Naive thymus-derived CD4-positive, alpha-beta T cell (primary cell): ENCODE measurements around the gene MEGF11. TPM values are rescaled to one million over a fixed set of nuclear protein-coding genes. Genes with fewer than 3 reads are reported as not detected.

ENCODE experiments used
- ATAC-seq: fragments of 150-1000 bp; cut with Tn5 transposase; 2 replicates; pipeline ENCODE4 v1.10.0; 2021; ENCODE audit warnings: mild to moderate bottlenecking, moderate library complexity
- CTCF ChIA-PET: fragments of 350-600 bp; sonication (Branson Sonifier 250); formaldehyde crosslinking; loops from one replicate; lab custom pipeline; 2021; ENCODE audit warnings: antibody characterized with exemption; lab: Charles Lee
- POLR2A ChIA-PET: fragments of 350-600 bp; sonication (Branson Sonifier 250); formaldehyde crosslinking; loops from one replicate; lab custom pipeline; 2021; ENCODE audit warnings: antibody characterized with exemption, inconsistent platforms; lab: Charles Lee
- DNase-seq, 9 donors: peaks; one replicate each; pipeline versions ENCODE4 v3.0.0 to v3.0.0-alpha.2; 2020 to 2022; ENCODE audit warnings: mixed read lengths in 1 of 9
- H3K27ac ChIP-seq: one replicate; pipeline ENCODE4 v1.7.0; 2013; ENCODE audit warnings: mild to moderate bottlenecking, low read depth, low read length, moderate library complexity
- H3K27me3 ChIP-seq, 2 donors: one replicate each; pipeline ENCODE4 v1.7.0; 2013; ENCODE audit warnings: low read length in 2 of 2, mild to moderate bottlenecking in 2 of 2, moderate library complexity in 2 of 2; ENCODE audit not compliant: control insufficient read depth in 2 of 2, insufficient read depth in 2 of 2
- H3K36me3 ChIP-seq, 3 experiments: 1 replicate in 2 of 3; 2 replicates in 1 of 3; pipeline ENCODE4 v1.7.0; 2013; ENCODE audit warnings: low read length in 3 of 3, mild to moderate bottlenecking in 3 of 3, moderate library complexity in 1 of 3; ENCODE audit not compliant: insufficient read depth in 3 of 3, control insufficient read depth in 2 of 3
- H3K4me1 ChIP-seq, 2 donors: one replicate each; pipeline ENCODE4 v1.7.0; 2013; ENCODE audit warnings: low read length in 2 of 2, mild to moderate bottlenecking in 2 of 2, moderate library complexity in 1 of 2; ENCODE audit not compliant: control insufficient read depth in 2 of 2, insufficient read depth in 2 of 2
- H3K4me3 ChIP-seq: 2 replicates; pipeline ENCODE4 v1.7.0; 2013; ENCODE audit warnings: mild to moderate bottlenecking, low read length
- H3K9me3 ChIP-seq, 3 experiments: 1 replicate in 2 of 3; 2 replicates in 1 of 3; pipeline ENCODE4 v1.7.0; 2013; ENCODE audit warnings: low read length in 3 of 3; ENCODE audit not compliant: control insufficient read depth in 2 of 3
- H3K27ac Mint-ChIP-seq, 9 donors: one replicate each; pipeline ENCODE4 v1.8.0; 2020 to 2022; ENCODE audit warnings: mixed read lengths in 9 of 9, mild to moderate bottlenecking in 8 of 9, moderate library complexity in 5 of 9, inconsistent platforms in 2 of 9
- H3K27me3 Mint-ChIP-seq, 5 donors: one replicate each; pipeline ENCODE4 v1.8.0; 2021 to 2022; ENCODE audit warnings: mixed read lengths in 5 of 5, mild to moderate bottlenecking in 1 of 5
- H3K36me3 Mint-ChIP-seq, 5 donors: one replicate each; pipeline ENCODE4 v1.8.0; 2020 to 2022; ENCODE audit warnings: mixed read lengths in 5 of 5, mild to moderate bottlenecking in 3 of 5, inconsistent platforms in 1 of 5
- H3K4me1 Mint-ChIP-seq, 7 donors: one replicate each; pipeline ENCODE4 v1.8.0; 2020 to 2022; ENCODE audit warnings: mixed read lengths in 7 of 7, mild to moderate bottlenecking in 3 of 7, inconsistent platforms in 1 of 7
- H3K4me3 Mint-ChIP-seq, 10 donors: one replicate each; pipeline ENCODE4 v1.8.0; 2020 to 2022; ENCODE audit warnings: mild to moderate bottlenecking in 10 of 10, mixed read lengths in 10 of 10, moderate library complexity in 6 of 10, inconsistent platforms in 2 of 10
- H3K9me3 Mint-ChIP-seq, 11 donors: one replicate each; pipeline ENCODE4 v1.8.0; 2020 to 2022; ENCODE audit warnings: mixed read lengths in 11 of 11, mild to moderate bottlenecking in 4 of 11, inconsistent platforms in 1 of 11, moderate library complexity in 1 of 11
- intact Hi-C, 2 donors: fragments of 100-400 bp; cut with micrococcal nuclease; formaldehyde crosslinking; loops; one replicate each; pipeline ENCODE4 v1.15.1; 2023
- polyA plus RNA-seq, 2 donors: library from polyadenylated mRNA; unstranded; fragments of 300-500 nt; fragmentation: Illumina TruSeq; gene quantifications; one replicate each; pipeline ENCODE4 v1.2.3, GENCODE V29; 2021
- total RNA-seq, 6 experiments: library from RNA in 5 of 6; stranded (reverse) in 5 of 6; gene quantifications; 1 replicate in 5 of 6; 2 replicates in 1 of 6; pipeline ENCODE4 v1.2.3 and lab custom pipeline; 2021 to 2026

MEGF11 gene
- total and polyA plus RNA-seq, 7 experiments from 2014 or later, result 0.45 TPM; not detected in 6

DNA sequence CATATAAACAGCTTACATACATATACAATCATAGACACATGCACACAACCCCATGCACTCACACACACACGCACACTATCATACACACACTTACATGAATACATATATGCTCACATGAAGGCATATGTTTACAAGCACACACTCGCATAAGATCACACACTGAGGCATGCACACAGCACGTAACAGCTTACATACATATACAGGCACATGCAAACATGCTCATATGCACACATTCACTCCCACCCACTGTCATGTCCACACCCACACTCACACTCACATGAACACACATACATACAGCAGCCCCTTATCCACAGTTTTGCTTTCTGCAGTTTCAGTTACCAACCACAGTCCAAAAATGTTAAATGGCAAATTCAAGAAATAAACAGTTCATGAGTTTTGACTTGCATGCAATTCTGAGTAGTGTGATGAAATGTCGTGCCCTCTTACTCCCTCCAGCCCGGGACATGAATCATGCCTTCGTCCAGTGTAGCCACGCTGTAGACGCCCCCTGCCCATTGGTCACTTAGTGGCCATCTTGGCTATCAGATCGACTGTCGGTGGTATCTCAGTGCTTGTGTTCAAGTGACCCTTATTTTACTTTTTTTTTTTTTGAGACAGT lies 27.8 kb downstream of the MEGF11 start:
- H3K36me3 Mint-ChIP-seq, result no peaks in the 10 kb centered on the region
- intact Hi-C loops, result no loop called here
- H3K4me3 ChIP-seq, result no peak overlapping the region
- peak overlapping the region in 1 of 9 donors; percentile 13 for H3K27ac Mint-ChIP-seq
- peaks cover 5 to 14% (median 9%) of the 10 kb centered on the region in 5 donors for H3K27me3 Mint-ChIP-seq
- H3K4me3 Mint-ChIP-seq, result no peak overlapping the region
- H3K4me1 Mint-ChIP-seq, result no peaks in the 10 kb centered on the region
- no peaks in the 10 kb centered on the region for H3K9me3 ChIP-seq
- no peaks in the 10 kb centered on the region for H3K27me3 ChIP-seq
- H3K27ac ChIP-seq, result no peak overlapping the region
- no peaks in the 10 kb centered on the region for H3K36me3 ChIP-seq
- POLR2A ChIA-PET, result no interaction called here
- ATAC-seq (no peak), DNase-seq (no peak)
- CTCF ChIA-PET, result no interaction called here
- peaks cover 0 to 2% (median 0%) of the 10 kb centered on the region in 11 donors for H3K9me3 Mint-ChIP-seq
- no peaks in the 10 kb centered on the region for H3K4me1 ChIP-seq

- CTCF ChIA-PET, result no interaction called here
- no peak overlapping the region for H3K4me3 ChIP-seq
- no peaks in the 10 kb centered on the region for H3K36me3 Mint-ChIP-seq
- POLR2A ChIA-PET, result no interaction called here
- no peaks in the 10 kb centered on the region for H3K27me3 ChIP-seq
- H3K4me3 Mint-ChIP-seq, result no peak overlapping the region
- DNase-seq (no peak), ATAC-seq (no peak)
- H3K9me3 Mint-ChIP-seq, result peaks cover 0 to 2% (median 0%) of the 10 kb centered on the region in 11 donors
- no peaks in the 10 kb centered on the region for H3K4me1 ChIP-seq
- intact Hi-C loops, result no loop called here
- H3K4me1 Mint-ChIP-seq, result no peaks in the 10 kb centered on the region
- no peak overlapping the region for H3K27ac ChIP-seq
- H3K27ac Mint-ChIP-seq, result no peak overlapping the region
- H3K27me3 Mint-ChIP-seq, result peaks cover 5 to 14% (median 10%) of the 10 kb centered on the region in 5 donors
- no peaks in the 10 kb centered on the region for H3K36me3 ChIP-seq
- no peaks in the 10 kb centered on the region for H3K9me3 ChIP-seq
These were observed 28.6 kb downstream of the MEGF11 start for GRCh38 chr15:66224946-66225345.

GRCh38 chr15:66222273-66223198 lies 31.0 kb downstream of the MEGF11 start:
- Histone ChIP-seq H3K4me3 (no peak overlapping the region), H3K27me3 (no peaks in the 10 kb centered on the region), H3K9me3 (no peaks in the 10 kb centered on the region), H3K27ac (no peak overlapping the region), H3K36me3 (no peaks in the 10 kb centered on the region), H3K4me1 (no peaks in the 10 kb centered on the region)
- intact Hi-C loops, result no loop called here
- H3K36me3 Mint-ChIP-seq, result no peaks in the 10 kb centered on the region
- ChIA-PET POLR2A (no interaction called here), CTCF (no interaction called here)
- DNase-seq (no peak), ATAC-seq (no peak)
- H3K27ac Mint-ChIP-seq, result no peak overlapping the region
- peaks cover 0 to 1% (median 0%) of the 10 kb centered on the region in 11 donors for H3K9me3 Mint-ChIP-seq
- no peaks in the 10 kb centered on the region for H3K4me1 Mint-ChIP-seq
- H3K27me3 Mint-ChIP-seq, result peaks cover 5 to 14% (median 8%) of the 10 kb centered on the region in 5 donors
- no peak overlapping the region for H3K4me3 Mint-ChIP-seq

DNA sequence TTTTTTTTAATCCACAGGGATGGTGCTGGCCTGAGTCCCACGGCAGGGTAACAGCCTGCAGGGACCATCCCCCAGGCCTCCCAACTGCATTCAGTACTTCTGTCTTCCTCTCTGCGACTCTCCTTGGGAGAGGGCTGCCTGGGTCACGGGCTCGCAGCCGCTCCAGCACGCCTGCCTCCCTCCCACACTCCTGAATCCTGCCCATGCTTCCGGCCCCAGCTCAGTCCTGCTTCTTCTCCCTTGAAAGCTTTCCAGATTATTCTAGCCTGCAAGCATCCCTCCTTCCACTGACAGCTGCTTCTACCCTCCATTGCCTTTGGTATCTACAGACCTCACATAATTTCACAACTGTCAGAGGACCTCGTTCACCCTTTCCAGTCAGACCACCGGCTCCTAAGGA lies 32.4 kb downstream of the MEGF11 start:
- no peak overlapping the region for H3K4me3 Mint-ChIP-seq
- DNase-seq (no peak), ATAC-seq (no peak)
- H3K27ac Mint-ChIP-seq, result no peak overlapping the region
- ChIA-PET CTCF (no interaction called here), POLR2A (no interaction called here)
- intact Hi-C loops, result no loop called here
- Histone ChIP-seq H3K4me3 (no peak overlapping the region), H3K36me3 (no peaks in the 10 kb centered on the region), H3K4me1 (no peaks in the 10 kb centered on the region), H3K27me3 (no peaks in the 10 kb centered on the region), H3K9me3 (no peaks in the 10 kb centered on the region), H3K27ac (no peak overlapping the region)
- no peaks in the 10 kb centered on the region for H3K36me3 Mint-ChIP-seq
- H3K4me1 Mint-ChIP-seq, result no peaks in the 10 kb centered on the region
- H3K9me3 Mint-ChIP-seq, result peaks cover 0 to 1% (median 0%) of the 10 kb centered on the region in 11 donors
- peaks cover 5 to 14% (median 8%) of the 10 kb centered on the region in 5 donors for H3K27me3 Mint-ChIP-seq

- ATAC-seq, result no peak
- H3K4me3 Mint-ChIP-seq, result no peak overlapping the region
- H3K27ac Mint-ChIP-seq, result no peak overlapping the region
- DNase-seq, result no peak
- H3K9me3 Mint-ChIP-seq, result peaks cover 0 to 1% (median 0%) of the 10 kb centered on the region in 11 donors
- Histone ChIP-seq H3K9me3 (no peaks in the 10 kb centered on the region), H3K36me3 (no peaks in the 10 kb centered on the region), H3K27me3 (no peaks in the 10 kb centered on the region), H3K4me3 (no peak overlapping the region), H3K27ac (no peak overlapping the region), H3K4me1 (no peaks in the 10 kb centered on the region)
- H3K27me3 Mint-ChIP-seq, result peaks cover 5 to 14% (median 8%) of the 10 kb centered on the region in 5 donors
- ChIA-PET POLR2A (no interaction called here), CTCF (no interaction called here)
- no peaks in the 10 kb centered on the region for H3K36me3 Mint-ChIP-seq
- H3K4me1 Mint-ChIP-seq, result no peaks in the 10 kb centered on the region
- intact Hi-C loops, result no loop called here
These were observed 32.9 kb downstream of the MEGF11 start for GRCh38 chr15:66220601-66221000.

GRCh38 chr15:66219339-66219738 lies 34.2 kb downstream of the MEGF11 start:
- Mint-ChIP-seq H3K9me3 (peaks cover 0 to 1% (median 0%) of the 10 kb centered on the region in 11 donors), H3K4me3 (no peak overlapping the region), H3K36me3 (no peaks in the 10 kb centered on the region), H3K27me3 (peaks cover 5 to 14% (median 8%) of the 10 kb centered on the region in 5 donors), H3K4me1 (no peaks in the 10 kb centered on the region), H3K27ac (no peak overlapping the region)
- Histone ChIP-seq H3K9me3 (no peaks in the 10 kb centered on the region), H3K4me3 (no peak overlapping the region), H3K27ac (no peak overlapping the region), H3K27me3 (no peaks in the 10 kb centered on the region), H3K36me3 (no peaks in the 10 kb centered on the region), H3K4me1 (no peaks in the 10 kb centered on the region)
- ATAC-seq (no peak), DNase-seq (no peak)
- ChIA-PET CTCF (interaction anchor here (0.7 kb wide), 1 partner anchor 1114 kb away, joined by 3 read pairs; no protein-coding TSS in a partner anchor), POLR2A (no interaction called here)
- intact Hi-C loops, result no loop called here
